GM13976 (cell line): ENCODE measurements around the gene SOWAHB.
"Not testable (repeated sequence)": the region's sequence is repeated elsewhere in the genome, so short reads cannot be mapped to it uniquely, and the experiment has no call there.

ENCODE experiments used
- DNase-seq: peaks from one replicate; pipeline ENCODE4 v3.0.0; 2012; ENCODE audit warnings: low spot score
- CTCF ChIP-seq: IDR thresholded peaks from 2 replicates; pipeline ENCODE4 v1.5.1; 2012; ENCODE audit warnings: borderline replicate concordance, mild to moderate bottlenecking; ENCODE audit not compliant: insufficient read depth; ENCODE audit errors: extremely low read depth, missing control alignments, control extremely low read depth
- in situ Hi-C: fragments of 300-500 bp; cut with MboI; formaldehyde crosslinking; loops from one replicate; pipeline ENCODE4 v1.12.0; 2022; ENCODE audit warnings: low sequenced_read_pairs, mixed read lengths, inconsistent platforms; ENCODE audit not compliant: unreplicated experiment

SOWAHB gene

GRCh38 chr4:76872556-76872955 lies 25.4 kb downstream of the SOWAHB start:
- in situ Hi-C loops: no loop called here
- no peak for DNase-seq
- TF ChIP-seq CTCF: no peak

GRCh38 chr4:76868780-76869179 lies 29.2 kb downstream of the SOWAHB start:
- DNase-seq, in situ Hi-C loops: not testable (repeated sequence)

- in situ Hi-C loops: no loop called here
- no peak for TF ChIP-seq CTCF
- no peak for DNase-seq
Observed at GRCh38 chr4:76867880-76868655, 29.9 kb downstream of the SOWAHB start.

- DNase-seq: no peak
- in situ Hi-C loops: no loop called here
- TF ChIP-seq CTCF: no peak
Observed at GRCh38 chr4:76867377-76867776, 30.6 kb downstream of the SOWAHB start.

- in situ Hi-C loops: no loop called here
- DNase-seq: no peak
- no peak for TF ChIP-seq CTCF
Observed at GRCh38 chr4:76866641-76867040, 31.3 kb downstream of the SOWAHB start.

GRCh38 chr4:76858319-76858718 lies 39.6 kb downstream of the SOWAHB start:
- no peak for DNase-seq
- no peak for TF ChIP-seq CTCF
- in situ Hi-C loops: no loop called here

- in situ Hi-C loops: no loop called here
- DNase-seq: no peak
- TF ChIP-seq CTCF: no peak
Observed at GRCh38 chr4:76857074-76857409, 40.9 kb downstream of the SOWAHB start.
